ENCODE data around the gene MECR.

The MECR gene

DNA sequence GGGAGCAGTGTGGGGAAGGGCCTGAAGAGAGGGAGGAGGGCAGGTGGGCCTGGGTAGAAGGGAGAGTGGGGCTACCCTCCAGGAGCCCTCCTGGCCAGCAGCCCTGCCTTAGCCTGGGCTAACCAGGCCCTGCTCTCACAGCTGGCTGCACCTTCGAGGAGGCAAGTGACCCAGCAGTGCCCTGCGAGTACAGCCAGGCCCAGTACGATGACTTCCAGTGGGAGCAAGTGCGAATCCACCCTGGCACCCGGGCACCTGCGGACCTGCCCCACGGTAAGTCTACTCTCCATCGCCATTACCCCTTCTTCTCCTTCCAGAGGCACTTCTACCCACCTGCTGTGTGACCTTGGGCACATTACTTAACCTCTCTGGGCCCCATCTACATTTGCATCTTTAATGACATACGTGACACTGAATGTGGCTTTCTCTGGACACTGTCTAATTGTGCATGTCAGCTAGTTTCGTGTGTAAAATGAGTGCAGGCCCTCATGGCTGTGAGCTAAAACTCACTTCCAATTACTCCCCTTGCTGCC is 24.5 kb upstream of the MECR start:
- DNase-seq (ENCODE audit: low spot score) = no peak

DNA sequence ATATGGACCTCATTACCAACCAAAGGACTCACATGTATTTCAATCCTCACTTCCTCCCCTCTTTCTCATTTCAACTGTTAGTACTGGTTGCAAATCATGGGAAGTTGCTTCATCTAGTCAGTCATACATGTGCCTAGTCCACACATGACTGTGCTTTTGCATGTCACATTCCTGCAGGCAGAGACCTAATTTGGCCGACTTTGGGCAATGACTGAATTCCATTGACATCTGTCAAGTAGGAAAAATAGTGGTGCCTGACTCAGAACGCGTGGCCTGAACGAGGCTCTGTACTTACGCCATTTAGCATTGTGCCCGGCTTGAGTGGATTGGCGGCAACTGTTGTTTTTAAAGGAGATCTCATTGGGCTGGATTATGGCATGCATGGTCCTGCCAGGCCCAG is 23.6 kb upstream of the MECR start:
- DNase-seq (ENCODE audit: low spot score) = no peak

DNA sequence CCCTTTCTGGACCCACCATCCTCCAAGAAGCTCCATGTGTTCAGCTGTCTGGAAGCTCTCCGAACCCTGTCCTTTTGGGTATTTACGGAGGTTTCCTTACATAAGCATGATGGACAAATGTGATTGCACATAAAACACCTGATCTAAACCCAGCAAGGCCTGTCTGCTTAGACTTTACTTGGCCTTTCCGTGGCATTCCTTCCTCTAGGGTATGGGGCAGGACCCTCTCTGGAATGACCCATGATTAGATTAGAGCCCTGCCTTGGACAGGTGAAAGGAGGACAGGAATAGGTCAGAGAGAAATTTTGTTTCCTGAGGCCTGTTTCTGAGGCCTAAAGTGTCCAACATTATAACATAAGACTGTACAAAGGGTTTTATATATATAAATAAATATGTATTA is 22.4 kb upstream of the MECR start:
- no peak for DNase-seq (ENCODE audit: low spot score)

DNA sequence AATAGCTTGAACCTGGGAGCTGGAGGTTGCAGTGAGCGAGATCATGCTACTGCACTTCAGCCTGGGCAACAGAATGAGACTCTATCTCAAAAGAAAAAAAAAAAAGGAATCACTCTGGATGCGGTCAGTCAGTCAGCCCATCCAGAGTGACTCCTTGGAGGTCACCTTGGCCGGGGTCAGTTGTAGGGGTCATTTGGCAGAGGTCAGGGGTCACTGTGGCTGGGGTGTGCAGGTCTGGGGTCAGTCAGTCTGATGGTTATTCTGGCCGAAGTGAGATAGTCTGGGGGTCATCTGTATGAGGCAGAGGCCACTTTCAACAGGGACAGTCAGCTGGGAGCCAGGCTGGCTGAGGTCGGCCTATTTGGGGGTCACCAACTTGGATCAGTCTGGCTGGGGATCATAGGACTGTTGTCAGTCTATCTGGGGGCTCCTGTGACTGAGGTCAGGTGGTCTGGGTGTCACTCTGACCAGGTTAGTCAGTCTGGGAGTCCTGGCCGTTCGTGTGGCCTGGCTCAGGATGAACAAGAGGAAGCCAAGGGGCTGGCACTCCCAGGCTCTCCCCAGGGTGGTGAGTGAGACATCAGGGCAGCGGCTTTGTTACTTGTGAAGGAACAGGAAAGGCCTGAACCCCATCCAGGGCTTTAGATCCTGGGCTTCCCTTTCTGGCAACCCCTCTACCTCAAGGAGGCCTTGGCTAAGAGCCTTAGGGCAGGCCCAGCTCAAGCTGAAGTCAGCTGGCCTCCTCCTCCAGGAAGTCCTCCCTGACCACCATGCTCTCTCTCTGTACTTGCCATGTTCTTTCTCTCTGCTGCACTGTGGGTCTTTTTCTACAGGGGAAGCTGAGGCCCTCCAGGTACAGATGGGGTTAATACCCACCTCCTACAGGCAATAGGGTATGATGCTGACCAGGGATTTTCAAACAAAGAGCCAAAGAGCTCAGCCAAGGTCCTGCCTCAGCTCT is 20.7 kb upstream of the MECR start:
- DNase-seq (ENCODE audit: low spot score) = peak; percentile 9

DNA sequence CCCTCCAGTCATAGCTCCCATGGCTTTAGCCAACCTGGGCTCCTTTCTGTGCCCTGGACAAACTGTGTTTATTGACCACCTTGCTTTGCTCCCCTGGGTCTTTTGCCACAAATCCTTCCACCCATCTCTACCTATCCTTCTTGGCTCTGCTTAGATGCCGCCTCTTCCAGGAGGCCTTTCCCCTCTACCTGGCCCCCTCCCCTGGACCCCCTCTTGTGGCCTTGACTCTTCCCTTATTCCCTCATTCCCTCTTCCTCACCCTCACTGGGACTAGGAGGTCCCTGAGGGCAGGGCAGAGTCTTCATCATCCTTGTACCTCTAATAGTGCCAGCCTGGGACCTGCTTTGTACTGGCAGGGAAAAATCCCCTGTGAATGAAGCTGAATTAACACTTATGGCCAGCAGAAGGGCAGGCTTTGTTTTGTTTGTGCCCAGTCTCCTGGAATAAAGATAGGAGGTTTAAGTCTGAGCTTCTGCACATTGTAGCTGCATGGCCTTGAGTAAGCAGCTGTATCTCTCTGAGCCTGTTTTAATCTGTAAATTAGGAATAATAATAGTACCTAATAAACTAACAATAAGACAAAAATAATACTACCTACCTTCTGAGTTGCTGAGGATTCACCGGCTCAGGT is 19.3 kb upstream of the MECR start:
- peak; percentile 18 for DNase-seq (ENCODE audit: low spot score)

DNA sequence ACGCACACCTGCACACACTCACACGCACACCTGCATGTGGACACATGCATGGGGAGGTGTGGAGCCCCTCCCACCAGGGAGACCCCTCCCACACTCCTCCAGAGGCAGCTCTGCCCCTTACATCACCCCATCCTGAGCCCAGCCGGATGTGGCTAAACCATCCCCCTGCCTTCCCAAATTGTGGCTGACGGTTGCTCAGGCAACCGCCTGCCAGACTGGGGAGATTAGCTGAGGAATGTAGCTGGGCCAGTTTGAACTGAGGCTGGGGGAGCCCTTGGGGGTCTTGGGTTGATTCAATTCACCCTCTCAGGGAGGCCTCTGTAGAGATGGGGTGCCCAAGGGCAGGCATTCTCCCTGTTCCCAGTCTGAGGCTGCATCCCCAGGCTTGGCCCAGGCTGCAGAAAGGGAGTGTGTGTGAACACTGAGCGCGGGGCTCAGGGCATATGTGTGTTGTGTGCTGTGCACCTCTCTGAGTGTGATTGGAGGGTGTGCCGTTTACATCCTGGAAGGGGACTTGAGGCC is 18.5 kb upstream of the MECR start:
- DNase-seq (ENCODE audit: low spot score) = peak; percentile 66

DNA sequence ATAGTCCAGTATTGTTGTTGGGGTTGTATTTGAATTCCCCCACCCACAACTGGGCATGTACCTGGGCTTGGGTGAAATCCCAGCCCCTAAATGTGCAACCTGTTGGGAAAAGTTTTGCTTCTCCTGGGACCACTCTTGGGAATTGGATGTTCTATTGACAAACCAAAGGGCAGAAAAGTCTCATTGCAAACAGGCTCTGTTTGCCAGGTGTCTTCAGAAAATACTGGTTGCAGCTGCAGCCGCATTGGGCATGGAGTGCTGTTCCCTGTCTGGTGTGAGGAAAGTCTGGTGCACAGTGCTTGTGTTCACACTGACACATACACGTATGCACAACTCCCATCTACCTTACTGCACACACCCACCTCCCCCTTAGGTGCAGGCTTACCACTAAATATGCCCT is 17.7 kb upstream of the MECR start:
- no peak for DNase-seq (ENCODE audit: low spot score)

DNA sequence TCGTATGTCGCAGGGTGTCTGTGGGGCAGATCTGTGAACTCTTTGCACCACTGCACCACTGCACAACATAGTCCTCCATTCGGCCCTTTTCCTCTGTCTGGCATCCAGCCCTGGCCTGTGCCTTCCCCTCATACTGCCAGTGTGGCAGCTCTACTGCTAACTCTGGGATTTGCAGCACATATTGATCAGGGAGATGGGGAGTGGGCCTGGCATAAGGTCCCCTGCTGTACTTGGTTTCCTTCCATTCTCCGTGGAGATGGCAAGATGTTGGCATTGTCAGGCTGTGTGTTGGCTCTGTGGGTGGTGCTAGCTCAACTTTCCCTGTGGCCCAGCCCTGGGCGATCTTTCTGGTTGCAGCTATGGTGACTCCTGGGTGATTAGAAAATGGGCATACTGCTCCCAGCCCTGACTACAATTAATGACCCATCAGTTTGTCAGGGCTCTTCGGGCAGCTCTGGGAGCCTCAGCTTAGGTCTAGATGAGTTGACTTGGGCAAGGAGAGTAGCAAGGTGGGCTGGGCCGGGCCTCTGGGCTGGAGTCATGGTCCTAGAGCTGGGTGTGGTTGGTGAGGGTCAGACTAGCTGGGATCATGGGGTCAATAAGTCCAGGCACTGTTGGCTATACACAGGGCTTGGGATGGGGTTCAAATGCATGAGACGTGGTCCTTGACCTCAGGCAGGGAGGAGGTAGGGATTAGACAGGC is 17.0 kb upstream of the MECR start:
- DNase-seq (ENCODE audit: low spot score) = no peak

DNA sequence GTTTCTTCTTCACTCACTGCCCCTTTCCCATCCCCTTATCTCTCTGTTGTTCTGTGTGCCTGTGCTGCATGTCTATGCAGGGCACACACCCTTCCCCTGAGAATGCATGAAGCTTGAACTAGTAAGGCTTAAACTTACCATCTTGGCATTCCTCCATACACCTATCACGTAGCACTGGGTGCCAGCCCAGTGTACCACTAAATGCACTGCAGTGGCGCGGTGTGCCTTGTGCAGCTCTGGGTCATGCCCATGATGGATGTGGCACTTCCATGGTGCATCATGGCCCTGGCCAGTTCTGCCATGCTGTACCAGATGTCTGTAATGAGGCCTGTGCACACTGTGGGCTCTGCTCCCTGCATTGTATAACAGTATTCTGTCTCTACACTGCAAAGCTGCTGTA is 16.3 kb upstream of the MECR start:
- DNase-seq (ENCODE audit: low spot score) = no peak

DNA sequence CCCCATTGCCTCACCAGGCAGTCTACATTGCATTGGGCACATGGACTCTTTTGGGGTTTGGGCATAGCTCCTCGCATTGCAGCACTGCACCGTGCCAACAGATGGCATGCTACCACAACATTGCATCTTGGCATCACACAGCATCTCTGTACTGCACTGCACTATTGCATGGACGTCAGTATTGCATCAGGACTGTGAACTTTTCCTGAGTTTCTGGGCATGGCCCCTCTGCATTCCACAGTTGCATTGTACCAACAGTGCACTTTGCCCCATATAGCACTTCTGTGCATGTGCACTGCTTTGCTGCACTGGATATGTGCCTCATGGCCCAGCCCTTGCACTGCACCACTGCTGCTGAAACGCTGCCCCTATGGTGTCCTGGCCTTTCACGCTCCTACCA is 15.1 kb upstream of the MECR start:
- peak; percentile 63 for DNase-seq (ENCODE audit: low spot score)

DNA sequence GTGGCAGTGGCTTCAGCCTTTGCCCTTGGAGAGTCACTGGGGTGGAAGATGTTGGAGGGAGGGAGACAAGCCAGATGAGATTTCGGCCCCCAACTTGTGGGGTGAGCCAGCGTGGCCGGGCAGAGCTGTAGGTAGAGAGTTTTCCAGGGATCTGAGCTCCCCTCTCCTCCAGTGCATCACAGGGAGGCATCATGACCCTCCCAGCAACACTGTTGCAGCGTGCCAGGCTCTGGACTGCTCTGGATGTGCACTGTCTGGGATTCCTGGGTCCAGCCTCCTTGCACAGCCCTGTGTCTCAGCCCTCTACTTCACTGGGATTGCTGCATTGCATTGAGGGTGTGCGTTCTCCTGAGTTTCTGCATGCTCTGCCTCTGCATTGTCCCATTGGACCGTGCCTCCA is 14.5 kb upstream of the MECR start:
- DNase-seq (ENCODE audit: low spot score) = peak; percentile 6

DNA sequence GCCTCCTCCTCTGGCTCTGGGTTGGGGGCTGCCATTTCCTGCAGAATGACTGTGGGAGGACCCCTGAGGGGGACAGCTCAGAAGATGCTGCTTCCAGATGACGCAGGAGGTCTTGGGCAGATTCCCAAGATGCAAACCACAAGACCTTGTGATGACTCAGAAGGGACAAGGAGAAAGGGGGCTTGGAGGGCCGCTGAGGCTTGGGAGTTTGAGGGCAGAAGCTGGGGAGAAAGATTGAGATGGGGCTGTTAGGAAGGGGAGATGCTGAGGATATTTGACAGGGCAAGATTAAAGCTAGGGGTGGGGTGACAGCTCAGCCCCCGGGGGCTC is 13.1 kb upstream of the MECR start:
- DNase-seq (ENCODE audit: low spot score) = no peak

DNA sequence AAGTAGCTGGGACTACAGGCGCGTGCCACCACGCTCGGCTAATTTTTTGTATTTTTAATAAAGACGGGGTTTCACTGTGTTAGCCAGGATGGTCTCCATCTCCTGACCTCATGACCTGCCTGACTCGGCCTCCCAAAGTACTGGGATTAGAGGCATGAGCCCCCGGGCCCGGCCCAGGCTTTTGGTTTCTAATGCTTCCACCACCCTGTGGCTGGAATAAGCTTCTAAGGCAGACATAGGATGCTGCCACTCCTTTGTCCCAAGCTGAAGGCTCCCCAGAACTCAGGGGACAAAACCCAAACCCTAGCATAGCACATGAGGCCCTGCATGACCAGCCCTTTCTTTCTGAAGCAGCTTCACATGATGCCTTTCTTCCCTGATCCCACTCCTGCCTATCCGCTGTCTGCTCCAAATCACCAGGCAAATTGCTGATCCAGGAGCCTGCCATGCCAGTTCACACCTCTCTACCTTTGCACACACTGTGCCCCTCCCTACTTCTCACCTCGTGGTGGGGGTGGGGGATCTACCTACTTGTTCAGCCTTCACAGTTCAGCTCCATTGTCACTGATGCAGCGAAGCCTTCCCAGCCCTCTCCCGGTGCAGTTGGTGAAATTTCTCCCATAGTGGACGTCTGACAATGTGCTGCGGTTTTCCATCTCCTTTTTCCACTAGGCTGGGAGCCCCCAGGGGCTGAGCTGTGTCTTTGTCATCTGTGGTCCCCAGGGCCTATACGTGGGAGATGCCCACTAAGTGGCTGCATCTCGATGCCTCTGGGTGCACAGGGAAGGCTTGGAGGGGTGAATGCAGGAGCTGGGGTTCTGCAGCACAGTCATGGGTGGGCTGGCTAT is 12.5 kb upstream of the MECR start:
- DNase-seq (ENCODE audit: low spot score) = no peak

DNA sequence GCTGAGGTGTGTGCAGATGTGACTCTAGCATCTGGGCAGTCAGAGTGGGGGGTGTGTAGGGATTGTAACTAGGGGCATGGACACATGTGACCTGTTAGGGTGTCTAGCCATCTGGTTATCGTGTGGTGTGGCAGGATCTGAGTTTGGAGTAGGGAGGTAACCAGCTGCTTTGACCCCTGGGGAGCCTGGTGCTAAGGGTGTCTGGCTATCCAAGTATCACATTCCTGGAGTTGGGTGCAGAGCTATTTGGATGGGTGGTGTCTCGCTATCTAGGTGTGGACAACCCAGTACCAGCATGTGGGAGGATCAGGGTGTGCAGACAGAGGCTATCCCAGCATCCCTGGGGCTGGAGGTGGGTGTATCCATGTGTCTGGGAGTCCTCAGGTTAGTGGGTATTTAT is 10.3 kb upstream of the MECR start:
- DNase-seq (ENCODE audit: low spot score) = no peak

DNA sequence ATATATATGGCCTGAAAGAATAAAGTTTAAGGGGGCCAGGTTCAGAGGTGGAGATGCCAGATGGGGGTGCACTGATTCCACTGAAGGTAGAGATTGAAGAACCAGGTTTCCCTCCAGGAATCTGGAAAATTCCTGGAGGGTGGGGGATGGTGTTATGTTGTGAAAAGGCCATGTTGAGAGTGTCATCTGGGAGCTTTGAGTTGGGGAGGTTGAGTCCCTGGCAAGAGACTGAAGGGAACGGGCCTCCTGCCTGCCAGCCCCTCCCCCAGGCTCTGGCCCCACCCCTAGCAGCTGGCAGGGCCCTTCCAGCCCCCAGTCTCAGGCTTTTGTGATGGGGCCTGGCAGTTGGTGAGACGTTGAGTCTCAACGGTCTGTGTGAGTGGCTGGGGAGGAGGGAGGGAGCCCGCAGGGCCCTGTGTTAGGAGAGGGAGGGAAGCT is 9.7 kb upstream of the MECR start:
- peak; percentile 67 for DNase-seq (ENCODE audit: low spot score)

DNA sequence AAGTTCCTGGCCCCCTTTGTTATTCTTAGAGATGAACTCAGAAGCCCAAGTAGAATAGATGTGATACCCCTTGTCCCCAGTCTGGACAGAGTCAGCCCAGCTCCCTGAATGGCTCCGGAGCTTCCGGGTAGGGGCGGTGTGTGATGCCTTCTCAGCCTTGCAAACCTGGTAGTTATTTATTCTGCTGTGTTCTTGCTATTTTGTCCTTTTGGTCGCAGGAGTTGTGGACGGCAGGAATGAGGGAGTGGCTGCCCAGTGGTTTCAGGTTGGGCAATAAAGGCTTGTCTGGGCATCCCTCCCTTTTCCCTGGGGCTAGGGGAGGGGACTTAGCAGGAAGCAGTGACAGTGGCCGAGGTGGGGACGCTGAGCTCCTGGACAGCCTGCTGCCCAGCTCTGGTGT is 8.4 kb upstream of the MECR start:
- no peak for DNase-seq (ENCODE audit: low spot score)

DNA sequence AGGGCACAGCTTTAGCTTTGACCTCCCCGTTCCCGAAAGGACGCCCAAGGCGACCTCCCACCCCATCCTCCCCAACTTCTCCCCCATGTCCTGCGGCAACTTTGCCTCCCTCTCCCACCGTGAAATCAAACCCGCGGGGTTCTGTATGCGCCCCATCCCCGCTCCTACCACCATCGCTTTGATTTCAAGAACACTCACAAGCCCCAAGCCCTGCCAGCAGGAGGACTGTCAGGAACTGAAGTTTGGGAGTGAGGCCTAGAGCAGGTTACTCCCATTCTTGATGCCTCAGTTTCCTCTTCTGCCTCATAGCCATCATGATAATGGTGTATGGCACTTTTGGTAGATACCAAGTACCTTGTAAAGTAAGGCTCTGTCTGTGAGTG is 7.9 kb upstream of the MECR start:
- DNase-seq (ENCODE audit: low spot score) = no peak

DNA sequence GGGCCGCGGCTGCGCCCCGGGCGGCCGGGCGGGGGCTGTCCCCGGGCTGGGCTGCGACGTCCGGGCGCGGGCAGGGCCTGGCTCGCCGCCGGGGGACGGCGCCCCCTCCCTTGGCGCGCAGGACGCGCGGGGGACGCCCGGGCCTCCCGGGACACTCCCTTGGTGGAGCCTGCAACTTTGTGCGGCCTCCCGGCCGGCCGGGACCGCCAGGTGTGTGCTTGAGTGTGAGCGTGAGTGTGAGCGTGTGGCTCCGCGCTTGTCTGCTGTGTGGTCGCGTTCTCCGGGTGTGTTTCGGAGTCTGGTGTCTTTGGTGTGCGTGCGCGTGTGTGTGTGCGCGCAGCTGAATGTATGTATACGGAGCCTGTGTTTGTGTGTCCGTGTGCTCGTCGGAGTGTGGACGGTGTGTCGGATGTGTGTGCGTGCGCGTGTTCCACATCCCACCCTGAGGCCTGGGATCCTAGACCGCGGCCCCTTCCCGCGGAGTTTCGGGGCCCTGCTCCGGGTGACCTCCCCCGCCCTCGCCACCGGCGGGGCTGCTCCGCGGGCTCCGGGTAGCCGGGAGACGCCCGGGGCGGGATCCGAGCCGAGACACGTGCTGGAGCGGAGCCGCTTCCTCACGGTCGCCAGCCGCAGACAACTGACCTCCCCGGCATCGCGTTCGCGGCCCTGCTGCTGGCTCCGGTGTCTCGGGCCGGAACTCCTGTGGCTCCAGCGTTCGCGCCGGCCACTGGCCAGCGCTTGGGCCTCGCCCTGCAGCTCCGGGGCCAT is 7.3 kb upstream of the MECR start:
- peak; percentile 68 for DNase-seq (ENCODE audit: low spot score)

DNA sequence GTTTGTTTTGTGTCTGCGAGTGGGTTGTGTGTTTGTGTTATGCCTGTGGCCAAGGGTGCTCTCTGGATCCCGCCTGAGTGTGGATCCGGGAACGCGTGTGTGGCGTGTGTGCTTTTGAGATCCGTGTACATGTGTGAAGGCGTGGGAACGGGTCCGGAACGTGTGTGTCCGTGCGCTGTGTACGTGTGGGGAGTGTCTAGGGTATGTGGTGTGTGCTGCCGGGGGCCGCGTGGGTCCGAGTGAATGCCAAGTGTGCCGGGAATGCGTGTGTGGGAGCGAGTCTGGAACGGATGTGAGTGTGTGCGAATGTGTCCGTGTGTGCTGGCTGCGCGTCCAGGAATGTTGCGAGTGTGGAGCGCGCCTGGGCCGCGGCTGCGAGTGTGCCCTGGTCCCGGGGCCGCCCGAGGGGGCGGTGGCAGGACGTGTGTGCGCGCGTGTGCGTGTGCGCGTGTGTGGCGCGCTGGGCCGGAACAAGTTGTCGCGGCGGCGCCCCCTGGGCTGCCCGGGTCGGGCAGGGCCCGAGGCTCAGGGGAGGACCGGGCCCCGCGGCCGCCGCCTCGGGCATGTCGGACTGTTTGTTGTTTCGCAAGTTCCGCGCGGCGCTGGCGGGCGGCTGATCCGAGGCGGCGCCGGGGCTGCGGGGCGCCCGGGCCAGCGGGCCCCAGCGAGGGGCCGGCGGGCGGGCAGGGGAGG is 6.5 kb upstream of the MECR start:
- DNase-seq (ENCODE audit: low spot score) = peak; percentile 71

DNA sequence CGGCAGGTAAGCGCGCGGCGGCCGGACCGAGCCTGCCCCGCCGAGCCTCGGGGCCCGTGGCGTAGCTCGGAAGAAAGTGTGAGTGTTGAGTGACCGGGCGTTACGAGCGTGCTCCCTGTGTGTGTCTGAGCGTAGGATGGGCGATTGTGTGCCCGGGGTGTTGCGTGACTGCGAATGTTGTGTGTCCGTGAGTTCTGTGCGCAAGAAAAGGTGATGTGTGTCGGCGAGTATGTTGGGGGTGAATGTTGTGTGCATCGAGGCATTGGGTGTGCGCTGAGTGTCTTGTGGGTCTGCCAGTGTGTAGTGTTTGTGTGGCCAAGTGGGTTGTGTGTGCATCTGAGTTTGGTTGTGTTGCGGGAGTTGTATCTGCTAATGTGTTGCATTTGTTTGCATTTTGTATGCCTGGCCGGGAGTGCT is 6.0 kb upstream of the MECR start:
- DNase-seq (ENCODE audit: low spot score) = no peak

Measured in D341Med (cell line).